Inflammatory macrophage (primary cell): ENCODE data around the gene TAPT1.
"Not testable (repeated sequence)": the region's sequence is repeated elsewhere in the genome, so short reads cannot be mapped to it uniquely, and the experiment has no call there.

Source experiments
- DNase-seq, 2 donors: peaks; one replicate each; pipeline ENCODE4 v3.0.0-alpha.2; 2020 to 2022

Gene TAPT1

DNA sequence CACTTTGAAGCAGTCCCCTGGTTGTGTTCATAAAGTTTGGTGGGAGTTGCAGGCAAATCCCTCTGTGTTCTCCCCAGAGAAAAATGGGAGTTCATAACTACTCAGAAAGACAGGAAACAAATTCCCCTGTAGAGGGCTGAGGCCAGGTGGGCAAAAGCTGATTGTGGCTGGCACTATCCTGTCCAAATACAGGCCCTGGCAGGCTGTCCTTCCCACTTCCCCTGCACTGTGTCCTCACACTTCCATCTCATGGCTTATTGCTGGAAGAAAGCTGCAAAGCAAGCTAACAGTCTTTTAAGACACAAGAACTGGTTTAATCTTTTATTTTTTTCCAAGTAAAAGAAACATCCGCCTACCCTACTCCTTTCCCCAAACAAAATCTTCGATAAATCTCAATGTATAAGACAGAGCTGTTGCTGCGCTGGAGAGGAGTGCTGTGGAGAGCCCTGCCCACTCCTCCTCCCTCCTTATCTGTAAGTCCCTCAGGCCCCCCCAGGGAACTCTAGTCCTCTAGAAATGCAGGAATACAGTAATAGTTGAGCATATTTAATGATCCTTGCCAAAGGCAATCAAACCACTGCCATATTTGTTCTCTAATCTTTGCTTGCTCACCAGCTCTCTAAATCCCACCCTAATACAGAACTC lies 14.0 kb downstream of the TAPT1 start:
- peak in 1 of 2 donors; percentile 54 for DNase-seq

DNA sequence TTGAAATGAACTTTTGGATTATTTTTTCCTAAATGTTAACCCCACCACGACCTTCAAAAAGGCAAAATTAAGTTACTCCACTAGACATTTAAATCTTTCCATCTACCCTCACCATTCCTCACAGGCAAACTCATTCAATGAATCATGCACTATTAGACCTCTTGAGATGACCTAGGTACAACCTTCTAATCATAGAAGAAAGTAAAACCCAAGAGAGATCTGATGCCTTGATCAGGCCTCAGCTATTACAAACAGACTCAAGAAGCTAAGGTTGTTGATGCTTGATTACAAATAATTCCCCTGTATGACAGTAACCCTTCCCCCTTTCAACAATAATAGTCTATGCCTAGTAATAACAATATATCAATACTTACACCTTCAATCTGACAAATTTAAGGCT lies 18.9 kb downstream of the TAPT1 start:
- DNase-seq: no peak

DNA sequence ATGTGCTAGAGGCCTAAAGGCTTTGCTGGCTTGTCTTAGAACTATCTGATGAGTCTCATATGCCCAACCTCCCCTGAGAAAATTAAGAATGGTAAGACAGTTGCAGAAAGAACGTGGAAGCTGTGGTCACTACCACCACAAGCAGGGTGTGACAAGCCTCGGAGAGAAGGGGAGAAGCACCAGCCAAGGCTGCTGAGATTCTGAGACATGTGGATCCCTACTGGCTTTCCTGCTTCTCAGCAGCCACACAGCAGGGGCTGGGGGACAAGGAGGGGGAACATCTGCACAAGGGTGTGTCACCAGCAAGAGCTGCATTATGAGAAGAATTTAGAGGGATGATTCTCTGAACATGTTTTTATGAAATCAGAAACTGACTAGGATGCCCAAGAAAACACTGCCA lies 19.4 kb downstream of the TAPT1 start:
- DNase-seq: no peak

DNA sequence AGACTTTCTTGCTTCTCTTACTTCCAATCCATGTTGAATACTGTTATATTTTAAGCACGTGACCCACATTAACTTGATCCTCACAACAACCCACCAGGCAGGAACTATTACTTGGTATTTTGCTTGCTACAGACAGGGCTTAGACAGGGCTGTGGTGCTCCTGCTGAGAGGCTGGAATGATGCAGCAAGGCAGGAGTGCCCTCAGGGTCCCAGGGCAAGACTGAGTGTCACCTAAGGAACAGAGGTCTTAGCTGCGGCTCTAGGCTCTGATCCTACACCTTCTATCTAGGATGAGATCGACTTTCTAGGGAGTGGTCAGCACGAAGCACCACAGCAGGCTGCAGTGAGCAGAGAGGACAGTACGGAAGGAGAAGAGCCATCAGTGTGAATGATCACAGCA lies 20.0 kb downstream of the TAPT1 start:
- no peak for DNase-seq

DNA sequence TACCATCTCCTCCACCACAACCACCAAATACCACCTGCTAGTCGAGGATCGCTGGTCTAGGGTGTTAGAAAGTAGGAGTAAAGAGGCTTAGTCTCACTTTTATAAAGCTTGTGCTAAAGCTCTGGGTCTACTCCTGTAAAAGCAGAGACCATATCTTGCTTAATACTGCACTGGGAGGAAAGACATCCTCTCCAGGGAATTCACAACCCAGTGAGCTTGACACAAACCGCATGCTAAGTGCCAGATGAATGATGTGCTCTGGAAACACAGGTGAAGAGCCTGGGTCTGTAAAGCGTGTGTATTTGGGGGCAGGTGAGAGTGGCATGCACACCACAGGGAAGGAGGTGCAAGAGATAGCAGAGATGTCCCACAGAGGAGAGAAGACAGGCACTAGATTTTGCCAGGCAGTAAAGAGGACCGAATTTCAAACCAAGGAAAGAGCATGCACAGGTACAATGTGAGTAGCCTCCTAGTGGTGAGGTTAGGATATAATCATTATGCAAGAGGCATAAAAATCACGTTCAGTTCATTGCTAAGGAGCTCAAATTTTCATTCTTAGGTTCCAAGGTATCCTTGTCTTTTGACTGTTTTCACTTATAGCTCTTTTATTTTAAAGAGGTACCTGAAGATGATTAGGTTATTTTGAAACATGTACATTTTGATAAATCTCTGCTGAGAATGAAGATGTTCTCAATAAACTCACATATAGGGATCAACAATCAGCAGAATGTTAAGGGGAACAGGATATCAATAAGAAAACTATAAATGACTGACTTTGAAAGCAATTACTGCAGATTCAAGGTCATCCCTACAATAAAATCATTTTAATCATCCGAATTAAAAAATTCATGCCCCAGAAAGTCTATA lies 20.7 kb downstream of the TAPT1 start:
- DNase-seq: no peak

DNA sequence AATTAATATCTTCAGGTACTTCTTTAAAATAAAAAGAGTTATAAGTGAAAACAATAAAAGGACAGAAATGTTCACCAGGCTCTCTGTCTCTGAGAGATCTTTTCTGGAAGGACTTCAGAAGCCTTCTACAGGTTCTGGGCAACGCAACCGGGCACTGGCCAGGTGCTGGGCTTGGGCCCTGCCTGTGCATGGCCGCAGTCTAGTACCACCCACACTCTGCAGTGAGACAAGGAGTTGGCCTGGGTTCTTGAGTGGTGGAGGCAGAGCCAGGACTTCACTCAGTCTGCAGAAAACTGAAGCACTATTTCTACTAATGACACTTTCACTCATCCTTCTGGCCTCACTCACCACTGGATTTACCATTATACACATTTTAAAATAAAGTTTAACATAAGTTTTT lies 21.8 kb downstream of the TAPT1 start:
- DNase-seq: no peak

DNA sequence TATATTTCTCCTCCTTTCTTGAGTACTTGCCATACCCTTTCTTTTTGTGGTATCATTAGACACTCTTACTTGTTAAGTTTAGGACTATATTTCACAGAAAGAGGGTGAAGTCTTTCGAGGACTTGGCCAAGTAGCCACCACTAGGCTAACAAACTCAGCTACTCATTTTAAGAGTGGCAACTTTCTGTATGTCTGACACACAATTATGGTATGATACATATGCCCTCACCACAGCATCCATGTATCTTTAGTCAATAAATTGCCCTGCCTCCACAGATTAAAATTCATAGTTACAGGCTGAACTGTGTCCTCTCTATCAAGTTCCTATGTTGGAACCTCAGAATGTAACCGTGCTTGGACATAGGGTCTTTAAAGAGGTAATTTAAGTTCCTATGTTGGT lies 23.2 kb downstream of the TAPT1 start:
- no peak for DNase-seq

DNA sequence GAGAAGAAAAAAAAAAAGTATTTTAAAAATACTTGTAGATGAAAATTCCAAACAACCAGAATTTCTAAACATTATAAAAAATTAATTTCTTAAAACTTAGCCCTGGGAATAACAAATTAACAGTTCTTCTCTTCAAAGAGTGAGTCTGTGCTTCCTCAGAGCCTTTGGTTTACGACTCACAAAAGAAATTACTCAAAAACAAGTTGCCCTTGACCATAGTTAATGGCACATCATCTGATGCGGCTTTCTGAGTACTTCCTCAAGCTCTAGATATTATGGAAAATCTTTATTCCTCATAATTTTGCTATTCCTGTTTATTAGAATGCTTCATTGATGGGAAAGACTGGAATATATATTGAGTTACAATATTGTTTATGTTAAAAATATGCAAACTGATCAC lies 23.7 kb downstream of the TAPT1 start:
- DNase-seq: peak; percentile 38 to 41

DNA sequence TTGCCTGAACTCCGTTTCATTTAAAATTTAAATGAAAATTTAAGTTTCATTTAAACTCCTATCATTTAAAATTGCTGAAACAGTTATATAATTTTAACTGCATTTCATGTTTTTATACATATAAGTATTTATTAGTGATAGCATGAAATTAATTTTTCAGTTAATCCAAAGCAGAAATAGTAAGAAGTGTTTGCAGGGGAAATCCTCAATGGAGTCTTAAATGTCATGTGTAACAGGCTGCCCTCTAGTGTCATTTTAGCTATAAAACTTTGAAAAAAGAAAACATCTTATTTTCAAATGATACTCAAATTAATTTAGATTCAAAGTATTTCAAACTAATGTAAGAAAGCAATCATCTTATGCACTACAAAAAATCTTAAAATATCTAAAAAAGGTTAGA lies 27.2 kb downstream of the TAPT1 start:
- peak in 1 of 2 donors; percentile 45 for DNase-seq

DNA sequence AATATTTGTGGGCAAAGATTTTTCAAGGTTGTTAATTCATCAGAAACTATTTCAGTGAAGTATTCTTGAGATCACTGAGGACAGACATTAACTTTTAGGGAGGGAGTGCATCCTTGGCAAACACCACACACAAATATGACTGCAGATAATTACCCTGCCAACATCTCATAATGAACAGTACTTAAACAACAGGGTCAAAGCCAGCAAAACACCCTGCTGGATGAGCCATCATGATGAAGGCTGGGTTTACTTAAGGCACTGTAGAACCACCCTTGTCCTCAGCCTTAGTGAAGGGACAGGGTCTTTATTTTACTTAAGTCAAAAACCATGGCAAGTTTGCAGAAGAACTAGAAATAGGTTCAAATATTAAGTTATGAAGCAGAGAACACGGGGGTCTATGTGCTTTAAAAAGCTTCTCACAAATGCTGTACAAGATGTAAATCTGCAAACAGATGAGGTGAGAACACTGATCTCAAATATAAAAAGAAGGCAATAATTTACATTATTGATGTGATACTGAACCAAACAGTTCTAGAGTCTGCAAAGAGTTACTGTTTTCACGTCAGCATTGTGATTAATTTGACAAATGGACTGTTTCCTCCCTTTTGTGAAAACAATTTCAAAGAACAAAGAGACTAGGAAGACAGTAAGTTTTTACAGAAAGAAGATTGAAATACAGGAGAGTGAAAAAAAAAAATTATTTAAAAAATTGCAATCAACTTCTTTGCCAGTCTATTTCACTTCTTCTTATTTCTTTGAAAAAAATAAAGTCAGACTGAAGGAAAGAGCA lies 28.2 kb downstream of the TAPT1 start:
- no peak for DNase-seq

DNA sequence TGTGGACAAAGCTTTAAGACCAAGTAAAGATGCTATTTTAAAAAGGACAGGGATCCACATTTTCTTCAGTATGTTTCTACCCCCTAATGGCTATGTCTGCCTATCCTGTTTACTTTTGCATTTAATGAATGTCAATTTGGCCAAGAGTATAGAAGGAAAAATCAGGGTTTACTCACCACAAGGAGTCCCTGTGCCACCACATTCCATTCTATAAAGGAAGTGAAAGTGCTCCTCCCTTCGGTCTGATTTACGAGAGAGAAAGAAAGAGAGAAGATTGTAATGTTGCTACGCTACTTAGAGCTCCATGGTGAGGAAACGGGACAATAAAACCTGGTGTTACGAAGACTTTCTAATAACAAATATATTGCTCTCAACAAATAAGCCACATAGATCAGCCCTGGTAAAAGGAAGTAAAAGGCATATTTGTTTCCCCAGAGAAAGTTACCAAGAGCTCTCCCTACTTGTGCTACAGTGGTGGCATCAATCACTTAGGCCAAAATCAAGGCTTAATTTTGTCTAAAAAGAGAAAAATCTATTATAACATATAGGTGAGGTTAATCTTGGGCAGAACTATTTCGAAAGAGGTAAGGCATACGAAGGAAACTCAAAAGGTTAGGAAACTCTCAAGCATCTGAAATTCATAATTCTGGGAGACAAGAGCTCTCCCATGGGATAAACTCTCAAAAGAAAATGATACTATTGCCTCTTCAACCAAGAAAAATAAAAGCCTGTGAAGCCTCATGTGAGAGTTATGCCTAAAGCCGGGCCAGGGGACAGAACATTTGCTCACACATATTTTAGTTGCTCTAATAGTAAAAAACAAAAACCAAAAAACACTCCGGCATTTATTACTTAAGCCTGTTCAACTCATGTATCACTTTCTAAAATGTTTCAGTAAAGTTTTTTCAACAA lies 29.5 kb downstream of the TAPT1 start:
- DNase-seq: peak; percentile 51 to 83

DNA sequence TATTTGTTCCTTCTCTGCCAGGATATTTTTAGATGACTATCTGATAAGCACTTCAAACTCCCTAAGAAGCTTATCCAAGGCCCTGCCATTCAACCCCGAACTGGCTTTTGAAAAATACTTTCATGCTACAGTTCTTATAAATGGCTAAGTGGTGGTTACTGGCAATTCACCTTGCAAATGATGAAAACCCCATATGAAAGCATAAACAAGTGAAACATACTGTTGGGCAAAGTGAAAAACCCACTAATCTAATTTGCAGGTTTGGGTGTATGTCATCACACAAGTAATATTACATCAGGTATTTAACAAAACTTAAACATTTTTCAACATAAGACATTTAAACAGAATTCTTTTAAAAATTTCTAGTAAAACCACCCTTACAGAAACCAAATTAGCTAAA lies 31.1 kb downstream of the TAPT1 start:
- DNase-seq: no peak

DNA sequence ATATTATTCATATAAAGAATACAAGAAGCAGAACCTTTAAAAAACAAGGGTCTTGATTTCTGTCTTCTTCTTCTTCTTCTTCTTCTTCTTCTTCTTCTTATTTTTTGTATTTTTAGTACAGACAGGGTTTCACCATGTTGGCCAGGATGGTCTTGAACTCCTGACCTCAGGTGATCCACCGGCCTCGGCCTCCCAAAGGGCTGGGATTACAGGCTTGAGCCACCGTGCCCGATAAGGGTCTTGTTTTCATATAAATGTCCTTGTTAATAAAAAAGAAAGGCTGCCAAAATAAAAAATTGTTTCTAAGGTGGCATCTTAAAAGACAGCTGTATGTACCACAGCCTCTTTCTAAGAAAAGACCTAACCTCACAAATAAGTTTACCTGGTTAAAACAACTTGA lies 31.5 kb downstream of the TAPT1 start:
- not testable (repeated sequence) for DNase-seq

DNA sequence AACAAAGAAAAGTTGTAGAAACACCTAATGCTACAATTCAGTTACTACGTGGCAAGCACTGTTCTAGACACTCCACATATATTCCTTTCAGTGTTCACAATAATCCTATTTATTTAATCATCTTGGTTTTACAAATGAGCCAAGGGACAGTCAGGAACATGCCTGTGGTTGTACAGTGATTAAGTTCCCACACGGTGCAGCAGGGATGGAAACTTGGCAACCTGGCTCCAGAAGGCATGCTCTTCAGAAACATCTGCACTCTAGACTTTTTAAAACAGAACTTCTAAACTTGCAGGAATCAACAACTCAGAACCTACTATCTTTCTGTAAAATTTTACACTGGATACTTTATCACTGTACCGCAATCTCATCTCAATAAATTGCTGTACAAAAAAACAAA lies 32.1 kb downstream of the TAPT1 start:
- no peak for DNase-seq

DNA sequence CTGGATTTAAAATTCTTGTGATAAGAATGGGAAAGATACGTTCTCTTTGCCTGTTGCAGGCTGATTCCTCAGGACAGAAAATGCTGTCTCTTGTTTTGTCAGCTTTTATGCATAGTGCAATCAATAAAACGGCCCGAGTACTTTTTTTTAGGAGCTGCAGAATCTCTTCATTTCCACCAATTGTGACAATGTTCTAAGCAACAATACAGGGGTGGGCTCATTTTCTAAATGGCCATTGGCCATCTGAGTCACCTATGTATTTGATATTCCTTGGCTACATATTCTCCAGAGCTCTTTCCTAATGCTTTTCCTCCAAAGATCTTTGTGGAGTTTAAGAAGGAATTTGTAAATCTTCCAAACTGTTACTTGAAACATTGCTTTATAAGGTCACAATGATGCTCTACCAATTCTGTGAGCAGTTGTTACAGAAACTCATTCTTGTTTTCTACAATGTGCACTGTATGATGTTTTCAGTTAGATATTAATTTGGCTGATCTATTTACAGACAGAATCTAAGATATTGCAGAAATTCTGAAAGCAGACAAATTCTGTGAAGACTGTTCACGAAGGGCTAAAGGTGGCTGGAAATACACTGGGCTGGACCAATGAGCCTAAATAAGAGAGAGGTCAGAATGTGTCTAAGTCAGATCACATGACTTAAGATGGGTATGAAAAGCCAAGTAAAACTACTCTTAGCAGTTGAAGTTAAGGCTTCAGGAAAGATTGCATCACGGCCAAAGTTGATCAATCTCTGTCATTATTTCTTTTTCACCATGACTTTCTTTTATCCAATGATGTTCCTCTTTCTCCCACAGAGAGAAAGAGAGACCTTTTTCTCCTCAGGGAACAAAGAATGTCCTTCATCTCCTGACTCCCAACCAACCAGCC lies 33.4 kb downstream of the TAPT1 start:
- peak; percentile 36 to 71 for DNase-seq

DNA sequence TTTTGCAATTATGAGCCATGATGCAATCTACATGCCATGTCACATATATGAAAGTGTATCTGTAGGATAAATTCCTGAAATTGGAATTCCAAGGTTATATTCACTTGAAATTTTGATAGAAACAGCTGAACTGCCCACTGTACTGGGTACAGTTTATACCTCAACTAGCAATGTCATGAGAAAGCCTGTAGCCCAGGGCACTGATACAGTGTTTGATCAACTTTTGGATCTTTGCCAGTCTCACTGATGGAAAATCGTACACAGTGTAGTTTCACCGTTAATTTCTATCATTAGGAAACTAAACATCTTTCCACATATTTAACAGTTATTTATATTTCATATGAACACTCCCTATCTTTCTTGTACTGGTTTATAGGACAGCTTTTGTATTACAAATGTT lies 34.2 kb downstream of the TAPT1 start:
- no peak for DNase-seq

DNA sequence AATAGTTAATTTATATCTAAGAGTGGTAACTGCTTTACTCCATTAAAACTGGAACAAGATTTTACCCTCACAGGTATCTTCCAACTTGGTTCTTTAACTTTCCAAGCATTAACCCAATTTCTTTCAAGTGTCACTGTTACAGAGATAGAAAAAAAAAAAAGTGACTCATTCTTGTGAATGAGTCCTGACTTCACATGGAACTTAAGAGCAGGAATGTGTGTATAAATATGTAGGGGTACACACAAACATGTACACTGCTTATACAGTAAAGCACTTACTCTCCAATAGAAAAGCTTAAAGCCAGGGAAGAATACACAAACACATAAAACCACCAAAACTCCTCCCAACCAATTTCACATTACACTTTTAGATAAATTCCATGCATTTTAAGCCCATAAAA lies 38.8 kb downstream of the TAPT1 start:
- no peak for DNase-seq

DNA sequence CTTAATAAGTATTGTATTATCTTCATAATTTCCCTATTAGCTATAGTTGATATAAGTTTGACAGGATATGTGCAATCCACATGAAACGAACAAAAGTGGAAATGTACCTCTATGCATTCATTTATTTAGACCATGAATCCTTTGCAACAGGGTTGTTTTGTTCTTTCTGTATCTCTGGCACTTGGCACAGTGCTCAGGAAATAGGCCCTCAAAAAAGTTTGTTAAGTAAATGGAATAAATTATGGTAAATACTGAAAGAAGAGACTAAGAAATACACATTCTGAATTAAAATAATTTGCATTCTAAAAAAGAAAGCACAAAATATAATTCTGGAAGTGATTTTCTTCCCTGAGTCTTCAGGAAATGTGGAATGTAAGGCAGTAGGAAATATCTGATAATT lies 39.3 kb downstream of the TAPT1 start:
- no peak for DNase-seq

DNA sequence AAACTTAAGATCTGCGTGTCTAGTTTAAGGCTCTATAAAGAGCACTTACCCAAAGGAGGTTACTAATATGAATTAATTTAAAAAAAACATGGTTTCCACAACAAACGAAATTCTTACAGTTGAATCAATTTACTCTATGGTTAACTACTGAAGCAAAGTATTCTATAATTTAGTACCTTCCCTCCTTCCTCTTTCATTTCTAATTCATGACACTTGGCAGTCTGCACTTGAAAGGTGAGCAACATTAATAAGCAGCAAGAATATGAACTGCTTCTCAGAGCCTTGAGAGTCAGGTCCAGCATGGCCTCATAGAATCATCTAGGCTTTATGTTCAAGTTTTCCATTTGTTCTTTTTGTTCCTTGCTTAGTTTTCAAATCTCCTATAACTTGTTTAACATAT lies 42.7 kb downstream of the TAPT1 start:
- DNase-seq: no peak

DNA sequence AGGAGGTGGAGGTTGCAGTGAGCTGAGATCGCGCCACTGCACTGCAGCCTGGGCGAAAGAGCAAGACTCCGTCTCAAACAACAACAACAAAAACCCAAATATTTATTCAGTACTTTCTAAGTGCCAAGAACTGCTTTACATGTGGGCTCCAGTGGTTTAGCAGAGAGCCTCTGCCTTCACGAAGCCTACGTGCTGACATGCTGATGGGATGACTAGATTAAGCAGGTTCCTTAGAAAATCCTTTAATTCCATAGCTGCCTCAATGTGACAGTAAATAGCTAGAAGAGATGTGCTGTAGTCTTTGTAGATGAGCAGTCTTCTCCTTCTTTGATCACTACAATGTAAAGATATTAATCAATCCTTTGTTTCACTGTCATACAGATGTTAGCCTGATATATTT lies 49.6 kb downstream of the TAPT1 start:
- no peak for DNase-seq

DNA sequence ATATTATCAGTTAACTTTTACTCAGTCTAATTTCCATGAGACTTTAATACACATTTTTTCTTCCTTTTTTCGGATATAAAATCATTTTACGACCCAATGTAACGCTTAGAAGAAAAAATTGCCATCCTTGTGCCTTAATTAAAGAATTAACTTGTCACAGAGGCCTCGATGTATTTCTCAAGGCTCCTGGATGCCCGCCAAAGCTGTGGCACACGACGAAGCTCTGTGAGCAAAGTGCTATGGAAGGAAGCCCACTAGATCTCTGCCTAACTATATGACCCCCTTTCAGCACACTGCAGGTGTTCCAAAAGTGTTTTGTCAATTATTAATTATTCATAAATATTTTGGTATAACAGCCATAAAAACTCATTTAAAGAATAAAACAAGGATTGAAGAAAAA lies 54.4 kb downstream of the TAPT1 start:
- DNase-seq: no peak
